ENCODE measurements around the gene KLHL29. TPM values are rescaled to one million over a fixed set of nuclear protein-coding genes. Genes with fewer than 3 reads are reported as not detected.

Gene KLHL29
- total and polyA plus RNA-seq, 2 donors (not counting 3 experiments of a cell fraction or from before 2014, with no cell fraction given): 4.6 to 12.7 TPM

GRCh38 chr2:23528171-23528570 lies 143.2 kb downstream of the KLHL29 start:
- POLR2A ChIA-PET: no interaction called here
- intact Hi-C loops (cut with micrococcal nuclease): no loop called here
- DNase-seq (ENCODE audit: low read depth, low spot score) (no peak), FAIRE-seq (no peak)
- H2AFZ ChIP-seq (ENCODE audit: low read depth, low read length): no peak overlapping the region
- CTCF ChIA-PET: no interaction called here
- no peak overlapping the region for H3K9ac ChIP-seq (replicated peaks; ENCODE audit: extremely low read depth, insufficient read depth, low read length)
- no peak overlapping the region for H3K4me3 ChIP-seq (replicated peaks in 1 of 3; ENCODE audit: insufficient read depth in 1 of 3, low read depth in 1 of 3, low read length in 3 of 3)
- H3K27ac ChIP-seq (ENCODE audit: insufficient read depth, low read depth, low read length): no peak overlapping the region
- no peaks in the 10 kb centered on the region for H3K9me1 ChIP-seq (replicated peaks; ENCODE audit: control insufficient read depth, extremely low read depth, insufficient read depth, low read length)
- H3K4me2 ChIP-seq (ENCODE audit: insufficient read depth, low read length): no peak overlapping the region
- dilution Hi-C loops (cut with MboI; ENCODE audit: extremely low pct_ligation_motif_present, low sequenced_read_pairs): no loop called here
- TF ChIP-seq CTCF (IDR thresholded peaks at IDR 0.05; ENCODE audit: extremely low read depth in 1 of 2, insufficient read depth in 1 of 2, low read depth in 1 of 2, low read length in 2 of 2) (no peak), MAX (IDR thresholded peaks at IDR 0.05; ENCODE audit: insufficient read depth, insufficient read length) (no peak), EZH2 (IDR thresholded peaks at IDR 0.05; ENCODE audit: borderline replicate concordance, low read depth, low read length, severe bottlenecking) (no peak), FOS (IDR thresholded peaks at IDR 0.05; ENCODE audit: borderline replicate concordance, insufficient read depth, low read length) (no peak), JUN (IDR thresholded peaks at IDR 0.05; ENCODE audit: borderline replicate concordance, insufficient read depth, insufficient read length, low read depth) (no peak), POLR2A (IDR thresholded peaks at IDR 0.05; ENCODE audit: low read depth, low read length) (no peak), POLR2AphosphoS5 (IDR thresholded peaks at IDR 0.05; ENCODE audit: insufficient read depth, low read depth, low read length) (no peak), GATA2 (IDR thresholded peaks at IDR 0.05; ENCODE audit: insufficient read depth, insufficient read length, low read depth, low read length) (no peak), MYC (IDR thresholded peaks at IDR 0.05; ENCODE audit: low read depth, low read length) (no peak)
- H3K27me3 ChIP-seq (ENCODE audit: control insufficient read depth in 2 of 2, insufficient read depth in 2 of 2, low read length in 2 of 2): no peaks in the 10 kb centered on the region
- no TSS peak for BruUV-seq (replicated peaks)
- no peaks in the 10 kb centered on the region for H3K9me3 ChIP-seq (replicated peaks; ENCODE audit: control insufficient read depth, insufficient read depth, low read length)
- no peaks in the 10 kb centered on the region for H3K4me1 ChIP-seq (ENCODE audit: control insufficient read depth, extremely low read depth, insufficient read depth, low read length)
- H3K79me2 ChIP-seq (ENCODE audit: control insufficient read depth, insufficient read depth, low read length): no peaks in the 10 kb centered on the region
- H4K20me1 ChIP-seq (replicated peaks; ENCODE audit: control insufficient read depth, extremely low read depth, insufficient read depth, low read length): no peaks in the 10 kb centered on the region
- no peaks in the 10 kb centered on the region for H3K36me3 ChIP-seq (ENCODE audit: control insufficient read depth in 2 of 2, extremely low read depth in 1 of 2, insufficient read depth in 2 of 2, low read length in 2 of 2)

All from endothelial cell of umbilical vein (primary cell).